Suprapubic skin (tissue), 3 donors: ENCODE data around the gene WHRN.

Source experiments
- CTCF ChIP-seq, 2 donors: fragments of 200-600 bp in 1 of 2; fragments of 450-650 bp in 1 of 2; sonication (generic) in 1 of 2; IDR thresholded peaks; one replicate each; pipeline ENCODE4 v1.5.1; 2016 to 2019; ENCODE audit warnings: antibody characterized with exemption in 2 of 2, mild to moderate bottlenecking in 1 of 2, moderate library complexity in 1 of 2
- POLR2AphosphoS5 ChIP-seq, 3 donors: sonication (generic); formaldehyde crosslinking; IDR thresholded peaks; one replicate each; pipeline ENCODE4 v1.6.1; 2017; ENCODE audit warnings: antibody characterized with exemption in 3 of 3

GRCh38 chr9:114518599-114519022 lies 13.3 kb upstream of the WHRN start:
- TF ChIP-seq CTCF (IDR thresholded peaks at IDR 0.05) = no peak
- TF ChIP-seq POLR2AphosphoS5 (IDR thresholded peaks at IDR 0.05) = no peak
